GM10266 (cell line): ENCODE results near the gene BAMBI.

Experiments
- DNase-seq: peaks from one replicate; pipeline ENCODE4 v3.0.0; 2012; ENCODE audit errors: extremely low spot score
- TF ChIP-seq, protein P1 (sequence below): IDR thresholded peaks from 2 replicates; pipeline ENCODE4 v1.5.1; 2012; ENCODE audit warnings: mild to moderate bottlenecking, low read depth; ENCODE audit not compliant: control insufficient read depth, insufficient read depth; ENCODE audit errors: missing control alignments

The BAMBI gene

DNA sequence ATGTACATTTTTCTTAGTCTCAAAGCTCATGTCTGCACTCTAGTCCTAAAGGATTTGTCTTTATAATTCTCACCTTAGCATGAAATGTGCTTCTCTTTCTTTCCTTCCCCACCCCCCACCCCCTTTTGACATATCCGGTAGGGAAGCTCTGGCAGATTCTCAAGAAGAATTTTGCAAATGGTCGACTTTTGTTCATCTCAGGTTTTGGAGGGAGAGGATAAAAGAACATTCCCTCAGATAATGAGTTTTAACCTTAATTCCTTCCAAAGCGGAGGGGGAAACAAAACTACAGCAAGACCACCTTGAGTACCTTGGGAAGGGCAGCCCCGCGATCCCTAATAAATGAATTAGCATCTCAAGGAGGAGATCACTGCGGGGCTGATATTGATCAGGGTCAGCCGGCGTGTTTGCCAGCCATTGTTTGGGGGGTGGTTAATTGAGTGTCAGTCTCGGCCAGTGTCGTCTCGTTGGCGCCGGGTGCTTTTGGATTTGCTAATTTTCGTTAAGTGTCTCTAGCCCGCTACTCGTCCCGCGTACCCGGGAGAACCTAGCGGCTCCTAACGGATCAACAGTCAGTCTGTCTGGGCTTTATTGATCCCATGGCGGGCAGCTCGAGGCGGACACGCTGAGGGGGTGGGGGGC lies 874 bp upstream of the BAMBI start:
- TF ChIP-seq, protein P1, sequence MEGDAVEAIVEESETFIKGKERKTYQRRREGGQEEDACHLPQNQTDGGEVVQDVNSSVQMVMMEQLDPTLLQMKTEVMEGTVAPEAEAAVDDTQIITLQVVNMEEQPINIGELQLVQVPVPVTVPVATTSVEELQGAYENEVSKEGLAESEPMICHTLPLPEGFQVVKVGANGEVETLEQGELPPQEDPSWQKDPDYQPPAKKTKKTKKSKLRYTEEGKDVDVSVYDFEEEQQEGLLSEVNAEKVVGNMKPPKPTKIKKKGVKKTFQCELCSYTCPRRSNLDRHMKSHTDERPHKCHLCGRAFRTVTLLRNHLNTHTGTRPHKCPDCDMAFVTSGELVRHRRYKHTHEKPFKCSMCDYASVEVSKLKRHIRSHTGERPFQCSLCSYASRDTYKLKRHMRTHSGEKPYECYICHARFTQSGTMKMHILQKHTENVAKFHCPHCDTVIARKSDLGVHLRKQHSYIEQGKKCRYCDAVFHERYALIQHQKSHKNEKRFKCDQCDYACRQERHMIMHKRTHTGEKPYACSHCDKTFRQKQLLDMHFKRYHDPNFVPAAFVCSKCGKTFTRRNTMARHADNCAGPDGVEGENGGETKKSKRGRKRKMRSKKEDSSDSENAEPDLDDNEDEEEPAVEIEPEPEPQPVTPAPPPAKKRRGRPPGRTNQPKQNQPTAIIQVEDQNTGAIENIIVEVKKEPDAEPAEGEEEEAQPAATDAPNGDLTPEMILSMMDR, result peak; percentile 3
- DNase-seq, result no peak

DNA sequence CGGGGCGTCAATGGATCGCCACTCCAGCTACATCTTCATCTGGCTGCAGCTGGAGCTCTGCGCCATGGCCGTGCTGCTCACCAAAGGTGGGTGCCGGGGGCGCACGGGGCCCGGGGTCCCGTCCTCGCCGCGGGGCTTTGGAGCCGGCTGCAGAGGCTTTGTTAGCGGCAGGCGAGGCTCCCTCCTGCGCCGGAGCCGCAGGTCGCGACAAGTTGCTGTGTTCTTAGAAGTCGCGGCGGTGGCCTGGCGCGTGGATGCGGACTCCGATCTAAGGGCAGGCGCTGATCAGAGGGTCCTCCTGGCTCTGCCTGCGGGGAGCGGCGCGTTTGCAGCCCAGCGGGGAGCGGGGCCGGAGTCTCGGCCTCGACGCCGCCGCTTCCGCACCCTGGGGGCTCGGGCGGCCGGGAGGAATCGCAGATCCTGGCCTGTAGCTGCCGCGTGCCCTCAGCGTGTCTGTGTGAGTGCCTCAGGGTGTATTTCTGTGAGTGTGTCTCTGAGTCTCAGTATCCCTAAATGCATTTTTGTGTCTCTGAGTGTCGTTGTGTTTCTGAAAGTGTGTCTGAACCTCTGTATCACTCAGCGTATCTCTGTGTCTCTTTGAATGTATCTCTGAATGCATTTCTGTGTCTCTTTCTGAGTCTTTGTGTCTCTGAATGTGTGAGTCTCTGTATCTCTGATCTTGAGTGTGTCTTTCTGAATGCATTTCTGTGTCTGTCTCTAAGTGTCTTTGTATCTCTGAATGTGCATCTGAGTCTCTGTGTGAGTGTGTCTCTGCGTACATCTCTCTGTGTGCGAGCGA lies 766 bp downstream of the BAMBI start:
- TF ChIP-seq, protein P1, result no peak
- no peak for DNase-seq

DNA sequence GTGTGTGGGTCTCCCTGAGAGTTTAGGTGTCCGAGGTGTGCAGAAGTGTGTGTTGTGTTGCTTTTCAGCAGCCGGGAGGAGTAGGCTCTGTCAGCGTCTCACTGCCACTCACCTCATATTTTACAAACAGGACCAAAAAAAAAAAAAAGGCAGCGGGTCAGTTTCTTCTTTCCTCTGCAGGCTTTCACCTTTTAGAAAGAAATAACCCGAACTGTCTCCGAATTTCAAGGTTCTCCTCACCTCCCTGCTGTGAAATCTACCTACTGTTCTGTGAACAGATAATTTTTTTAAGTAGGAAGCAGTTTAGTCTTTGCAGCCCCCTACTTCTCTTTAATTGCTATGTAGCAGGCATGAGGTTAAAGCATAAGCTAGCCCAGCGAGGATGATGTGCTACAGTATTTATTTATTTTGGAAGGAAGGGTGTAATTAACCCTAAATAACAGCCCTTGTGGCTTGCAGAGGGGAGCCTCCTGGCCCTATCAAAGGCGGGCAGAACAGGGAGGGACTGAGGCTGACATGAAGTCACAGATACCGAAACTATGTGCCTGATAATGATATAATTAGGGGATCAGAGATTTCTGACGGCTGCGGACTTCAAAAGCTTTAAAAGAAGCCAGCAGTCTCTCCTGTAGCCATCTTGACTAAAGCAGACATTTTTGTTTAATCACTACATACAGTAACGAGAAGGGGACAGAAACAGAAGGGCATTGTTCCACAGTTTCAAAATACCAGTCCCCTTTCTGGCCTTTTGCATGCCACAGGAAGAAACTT lies 1.6 kb downstream of the BAMBI start:
- TF ChIP-seq, protein P1, result no peak
- no peak for DNase-seq

DNA sequence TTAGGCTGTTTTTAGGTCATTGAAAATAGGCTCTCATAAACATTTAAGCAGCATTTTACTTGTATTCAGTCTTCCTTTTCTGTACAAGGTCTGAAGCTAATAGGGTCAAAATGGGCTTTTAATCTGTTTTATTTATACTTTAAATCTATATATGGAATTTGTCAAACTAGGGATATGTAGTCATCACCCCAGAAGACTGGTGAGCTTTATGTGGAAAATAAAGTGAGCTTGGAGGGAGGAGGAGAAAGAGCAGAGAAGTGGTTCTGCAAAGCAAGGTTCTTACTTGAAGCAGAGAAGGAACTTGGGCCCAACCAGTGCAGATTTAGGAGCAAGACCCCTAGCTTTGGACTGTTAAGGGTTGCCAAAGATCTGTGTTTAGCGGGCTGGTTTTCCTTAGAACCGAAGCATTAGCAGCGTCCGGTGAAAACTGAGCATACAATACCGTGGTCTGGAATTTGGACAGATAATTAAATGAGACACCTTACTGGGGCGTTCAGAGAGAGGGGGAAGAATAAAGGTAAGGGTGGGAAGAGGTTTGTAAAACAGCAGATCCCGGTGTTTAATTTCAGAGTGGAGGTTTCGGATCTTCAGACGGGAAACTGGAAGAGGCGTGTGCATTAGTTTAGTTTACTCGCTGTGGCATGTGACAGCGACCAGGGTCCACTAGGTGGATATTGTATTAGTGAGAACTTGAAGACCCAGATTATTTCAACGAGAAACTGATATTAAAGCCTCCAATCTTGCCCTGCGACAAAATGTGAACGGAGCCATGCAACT lies 2.4 kb downstream of the BAMBI start:
- TF ChIP-seq, protein P1, result no peak
- DNase-seq, result no peak

DNA sequence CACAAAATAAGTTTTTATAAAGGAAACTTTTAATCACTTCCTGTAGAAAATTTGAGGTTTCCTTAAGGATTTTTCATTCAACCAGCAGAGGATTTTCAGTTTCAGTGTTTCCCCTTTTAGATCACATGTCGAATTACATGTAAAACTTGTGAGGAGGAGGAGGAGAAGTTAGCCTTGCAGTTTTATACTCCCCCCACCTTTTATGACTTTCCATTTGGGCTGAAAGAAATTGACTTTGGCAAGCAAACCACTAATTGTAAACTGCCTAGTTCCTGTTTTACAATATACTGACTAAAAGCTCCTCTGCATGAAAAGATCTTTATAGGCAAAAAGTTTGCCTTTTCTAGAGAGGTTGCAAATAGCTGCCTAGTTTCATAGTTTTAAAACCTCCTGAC lies 3.0 kb downstream of the BAMBI start:
- TF ChIP-seq, protein P1, result no peak
- no peak for DNase-seq

DNA sequence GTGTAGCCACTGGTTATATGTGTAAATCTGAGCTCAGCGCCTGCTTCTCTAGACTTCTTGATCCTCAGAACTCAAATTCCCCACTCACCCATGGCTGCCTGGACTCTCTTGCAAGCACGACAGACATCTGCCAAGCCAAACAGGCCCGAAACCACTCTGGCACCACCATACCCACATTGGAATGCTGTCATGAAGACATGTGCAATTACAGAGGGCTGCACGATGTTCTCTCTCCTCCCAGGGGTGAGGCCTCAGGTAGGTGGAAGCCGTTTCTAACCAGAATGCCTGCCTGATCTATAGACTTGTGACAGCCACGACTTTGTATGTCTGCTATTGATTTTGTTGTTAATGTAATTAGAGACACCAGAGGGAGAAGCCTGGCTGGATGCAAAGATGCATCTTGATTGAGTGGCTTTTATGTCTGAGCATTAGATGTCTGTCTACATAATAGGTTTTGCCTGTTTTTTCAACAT lies 4.0 kb downstream of the BAMBI start:
- DNase-seq, result no peak
- TF ChIP-seq, protein P1, result no peak
